IMR-90 (cell line): ENCODE results near the gene METAP2.
"Not testable (repeated sequence)": the region's sequence is repeated elsewhere in the genome, so short reads cannot be mapped to it uniquely, and the experiment has no call there.

Experiments used
- CEBPB ChIP-seq: IDR thresholded peaks from 2 replicates; pipeline ENCODE4 v1.6.1; 2012; ENCODE audit warnings: low read depth, low read length, improper control_type of control experiment
- CHD1 ChIP-seq: IDR thresholded peaks from 2 replicates; pipeline ENCODE4 v1.6.1; 2012; ENCODE audit warnings: low read depth, low read length, improper control_type of control experiment
- FOS ChIP-seq: fragments of 150-350 bp; IDR thresholded peaks from 2 replicates; pipeline ENCODE4 v1.6.1; 2016; ENCODE audit warnings: low read depth, low read length
- MAZ ChIP-seq: IDR thresholded peaks from 2 replicates; pipeline ENCODE4 v1.6.1; 2012; ENCODE audit warnings: low read depth, mild to moderate bottlenecking, low read length, improper control_type of control experiment, moderate library complexity, borderline replicate concordance
- POLR2A ChIP-seq: IDR thresholded peaks from 2 replicates; pipeline ENCODE4 v1.6.1; 2012; ENCODE audit warnings: mild to moderate bottlenecking, low read depth, low read length
- RAD21 ChIP-seq: IDR thresholded peaks from 2 replicates; pipeline ENCODE4 v1.6.1; 2012; ENCODE audit warnings: low read length, improper control_type of control experiment
- TF ChIP-seq, protein P1 (sequence below): conservative IDR thresholded peaks from 2 replicates; pipeline ENCODE4 v1.5.1; 2012; ENCODE audit warnings: mild to moderate bottlenecking, low read depth, low read length, improper control_type of control experiment
- TF ChIP-seq, protein P2 (sequence below): fragments of 150-350 bp; IDR thresholded peaks from 2 replicates; pipeline ENCODE4 v1.6.1; 2017; ENCODE audit warnings: mild to moderate bottlenecking, antibody characterized with exemption, low read length, low read depth

DNA sequence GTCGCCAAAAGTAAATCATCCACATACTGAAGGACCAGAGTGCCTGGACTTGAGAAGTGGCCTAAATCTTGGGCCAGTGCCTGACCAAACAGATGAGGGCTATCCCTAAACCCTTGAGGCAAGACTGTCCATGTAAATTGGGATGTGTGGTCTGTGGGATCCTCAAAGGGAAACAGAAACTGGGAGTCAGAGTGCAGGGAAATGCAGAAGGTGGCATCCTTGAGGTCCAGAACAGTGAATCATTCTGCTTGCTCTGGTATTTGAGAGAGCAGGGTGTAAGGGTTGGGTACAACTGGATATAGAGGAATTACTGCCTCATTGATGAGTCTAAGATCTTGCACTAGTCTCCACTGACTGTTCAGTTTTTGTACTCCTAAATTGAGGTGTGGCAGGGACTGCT is 20.1 kb upstream of the METAP2 start:
- not testable (repeated sequence) for TF ChIP-seq CEBPB, POLR2A, CHD1, FOS, MAZ, RAD21
- TF ChIP-seq, protein P1, sequence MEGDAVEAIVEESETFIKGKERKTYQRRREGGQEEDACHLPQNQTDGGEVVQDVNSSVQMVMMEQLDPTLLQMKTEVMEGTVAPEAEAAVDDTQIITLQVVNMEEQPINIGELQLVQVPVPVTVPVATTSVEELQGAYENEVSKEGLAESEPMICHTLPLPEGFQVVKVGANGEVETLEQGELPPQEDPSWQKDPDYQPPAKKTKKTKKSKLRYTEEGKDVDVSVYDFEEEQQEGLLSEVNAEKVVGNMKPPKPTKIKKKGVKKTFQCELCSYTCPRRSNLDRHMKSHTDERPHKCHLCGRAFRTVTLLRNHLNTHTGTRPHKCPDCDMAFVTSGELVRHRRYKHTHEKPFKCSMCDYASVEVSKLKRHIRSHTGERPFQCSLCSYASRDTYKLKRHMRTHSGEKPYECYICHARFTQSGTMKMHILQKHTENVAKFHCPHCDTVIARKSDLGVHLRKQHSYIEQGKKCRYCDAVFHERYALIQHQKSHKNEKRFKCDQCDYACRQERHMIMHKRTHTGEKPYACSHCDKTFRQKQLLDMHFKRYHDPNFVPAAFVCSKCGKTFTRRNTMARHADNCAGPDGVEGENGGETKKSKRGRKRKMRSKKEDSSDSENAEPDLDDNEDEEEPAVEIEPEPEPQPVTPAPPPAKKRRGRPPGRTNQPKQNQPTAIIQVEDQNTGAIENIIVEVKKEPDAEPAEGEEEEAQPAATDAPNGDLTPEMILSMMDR = not testable (repeated sequence)
- TF ChIP-seq, protein P2, sequence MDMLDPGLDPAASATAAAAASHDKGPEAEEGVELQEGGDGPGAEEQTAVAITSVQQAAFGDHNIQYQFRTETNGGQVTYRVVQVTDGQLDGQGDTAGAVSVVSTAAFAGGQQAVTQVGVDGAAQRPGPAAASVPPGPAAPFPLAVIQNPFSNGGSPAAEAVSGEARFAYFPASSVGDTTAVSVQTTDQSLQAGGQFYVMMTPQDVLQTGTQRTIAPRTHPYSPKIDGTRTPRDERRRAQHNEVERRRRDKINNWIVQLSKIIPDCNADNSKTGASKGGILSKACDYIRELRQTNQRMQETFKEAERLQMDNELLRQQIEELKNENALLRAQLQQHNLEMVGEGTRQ = not testable (repeated sequence)
